OCI-LY3 (cell line): ENCODE results near the gene RLN3.
"Not testable (repeated sequence)": the region's sequence is repeated elsewhere in the genome, so short reads cannot be mapped to it uniquely, and the experiment has no call there.

Source experiments
- H2AFZ ChIP-seq: fragments of 200-600, 300-600 bp; shearing (Covaris generic); 2 replicates; pipeline ENCODE4 v1.6.0; 2014; ENCODE audit warnings: antibody characterized with exemption, low read depth, low read length
- H3K27ac ChIP-seq: fragments of 200-600, 300-600 bp; sonication (generic); 2 replicates; pipeline ENCODE4 v1.5.1; 2014; ENCODE audit warnings: mild to moderate bottlenecking, low read length, moderate library complexity, mixed read lengths
- H3K27me3 ChIP-seq: fragments of 200-600, 300-600 bp; sonication (generic); 2 replicates; pipeline ENCODE4 v1.6.1; 2014; ENCODE audit warnings: low read depth, low read length, mixed read lengths
- H3K36me3 ChIP-seq: fragments of 200-600, 300-600 bp; sonication (generic); replicated peaks from 2 replicates; pipeline ENCODE3; 2014; ENCODE audit warnings: low read depth, low read length, mixed read lengths
- H3K4me1 ChIP-seq: fragments of 300-600, 200-600 bp; sonication (generic); 2 replicates; pipeline ENCODE4 v1.6.1; 2014; ENCODE audit warnings: low read length, mixed read lengths
- H3K4me2 ChIP-seq: fragments of 200-600, 300-600 bp; sonication (generic); 2 replicates; pipeline ENCODE4 v1.6.1; 2014; ENCODE audit warnings: low read length, mixed read lengths
- H3K4me3 ChIP-seq: fragments of 300-600, 200-600 bp; sonication (generic); 2 replicates; pipeline ENCODE4 v1.5.1; 2014; ENCODE audit warnings: antibody characterized with exemption, mild to moderate bottlenecking, low read length, moderate library complexity
- H3K79me2 ChIP-seq: fragments of 300-600, 200-600 bp; shearing (Covaris generic); 2 replicates; pipeline ENCODE4 v1.6.1; 2014; ENCODE audit warnings: mild to moderate bottlenecking, low read length, mixed read lengths
- H3K9ac ChIP-seq: fragments of 300-600, 200-600 bp; shearing (Covaris generic); 2 replicates; pipeline ENCODE4 v1.6.0; 2014; ENCODE audit warnings: mild to moderate bottlenecking, low read length, moderate library complexity
- H3K9me3 ChIP-seq: fragments of 200-600, 300-600 bp; shearing (Covaris generic); 2 replicates; pipeline ENCODE4 v1.6.1; 2014; ENCODE audit warnings: low read length, mixed read lengths; ENCODE audit not compliant: insufficient read depth
- H4K20me1 ChIP-seq: fragments of 200-600, 300-600 bp; sonication (generic); 2 replicates; pipeline ENCODE4 v1.6.1; 2016; ENCODE audit warnings: low read length, mixed read lengths; ENCODE audit not compliant: insufficient read depth
- EZH2phosphoT487 ChIP-seq: fragments of 200-600 bp; shearing (Covaris generic); IDR thresholded peaks from 2 replicates; pipeline ENCODE4 v1.6.1; 2018; ENCODE audit warnings: antibody characterized with exemption, mixed run types, low read depth
- TF ChIP-seq, protein P1 (sequence below): fragments of 200-600, 300-600 bp; sonication (generic); IDR thresholded peaks from 2 replicates; pipeline ENCODE4 v1.5.1; 2014; ENCODE audit warnings: antibody characterized with exemption, low read length, low read depth

The RLN3 gene

DNA sequence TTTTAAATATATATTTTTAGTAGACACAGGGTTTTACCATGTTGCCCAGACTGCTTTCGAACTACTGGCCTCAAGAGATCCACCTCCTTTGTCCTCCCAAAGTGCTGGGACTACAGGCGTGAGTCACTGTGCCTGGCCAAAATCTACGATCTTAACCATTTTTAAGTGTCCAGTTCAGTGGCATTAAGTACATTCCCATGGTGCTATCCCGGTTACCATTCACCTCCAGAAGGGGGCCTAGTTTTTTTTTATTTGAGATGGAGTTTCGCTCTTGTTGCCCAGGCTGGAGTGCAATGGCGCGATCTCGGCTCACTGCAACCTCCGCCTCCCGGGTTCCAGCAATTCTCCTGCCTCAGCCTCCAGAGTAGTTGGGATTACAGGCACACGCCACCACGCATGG, 7.2 kb downstream of the RLN3 start:
- peaks cover 12% of the 10 kb centered on the region for H3K27me3 ChIP-seq
- not testable (repeated sequence) for H3K36me3 ChIP-seq, H3K4me1 ChIP-seq, H3K27ac ChIP-seq, H3K9ac ChIP-seq, H3K4me3 ChIP-seq, H3K4me2 ChIP-seq, H2AFZ ChIP-seq, H3K9me3 ChIP-seq, H4K20me1 ChIP-seq, H3K79me2 ChIP-seq
- TF ChIP-seq, protein P1, sequence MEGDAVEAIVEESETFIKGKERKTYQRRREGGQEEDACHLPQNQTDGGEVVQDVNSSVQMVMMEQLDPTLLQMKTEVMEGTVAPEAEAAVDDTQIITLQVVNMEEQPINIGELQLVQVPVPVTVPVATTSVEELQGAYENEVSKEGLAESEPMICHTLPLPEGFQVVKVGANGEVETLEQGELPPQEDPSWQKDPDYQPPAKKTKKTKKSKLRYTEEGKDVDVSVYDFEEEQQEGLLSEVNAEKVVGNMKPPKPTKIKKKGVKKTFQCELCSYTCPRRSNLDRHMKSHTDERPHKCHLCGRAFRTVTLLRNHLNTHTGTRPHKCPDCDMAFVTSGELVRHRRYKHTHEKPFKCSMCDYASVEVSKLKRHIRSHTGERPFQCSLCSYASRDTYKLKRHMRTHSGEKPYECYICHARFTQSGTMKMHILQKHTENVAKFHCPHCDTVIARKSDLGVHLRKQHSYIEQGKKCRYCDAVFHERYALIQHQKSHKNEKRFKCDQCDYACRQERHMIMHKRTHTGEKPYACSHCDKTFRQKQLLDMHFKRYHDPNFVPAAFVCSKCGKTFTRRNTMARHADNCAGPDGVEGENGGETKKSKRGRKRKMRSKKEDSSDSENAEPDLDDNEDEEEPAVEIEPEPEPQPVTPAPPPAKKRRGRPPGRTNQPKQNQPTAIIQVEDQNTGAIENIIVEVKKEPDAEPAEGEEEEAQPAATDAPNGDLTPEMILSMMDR, result peak; percentile 4; the same call in 1 of the 2 replicates

DNA sequence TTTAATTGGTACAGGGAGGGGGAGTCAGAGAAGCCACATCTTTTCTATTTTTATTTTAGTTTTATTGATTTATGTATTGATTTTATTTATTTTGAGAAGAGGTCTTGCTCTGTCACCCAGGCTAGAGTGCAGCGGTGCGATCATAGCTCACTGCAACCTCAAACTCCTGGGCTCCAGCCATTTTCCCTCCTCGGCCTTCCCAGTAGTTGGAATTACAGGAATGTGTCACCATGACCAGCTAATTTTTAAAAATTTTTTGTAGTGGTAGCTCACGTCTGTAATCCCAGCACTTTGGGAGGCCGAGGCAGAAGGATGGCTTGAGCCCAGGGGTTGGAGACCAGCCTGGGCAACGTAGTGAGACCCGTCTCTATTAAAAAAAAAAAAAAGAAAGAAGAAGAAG, 7.8 kb downstream of the RLN3 start:
- H3K4me3 ChIP-seq, result no peak overlapping the region
- no peak overlapping the region for H2AFZ ChIP-seq
- H3K9me3 ChIP-seq, result no peaks in the 10 kb centered on the region
- peaks cover 6% of the 10 kb centered on the region for H3K27me3 ChIP-seq
- H3K4me1 ChIP-seq, result peaks cover 8% of the 10 kb centered on the region
- no peak overlapping the region for H3K27ac ChIP-seq
- H4K20me1 ChIP-seq, result no peaks in the 10 kb centered on the region
- H3K79me2 ChIP-seq, result no peaks in the 10 kb centered on the region
- H3K9ac ChIP-seq, result no peak overlapping the region
- H3K36me3 ChIP-seq, result no peaks in the 10 kb centered on the region
- H3K4me2 ChIP-seq, result no peak overlapping the region
- no peak for TF ChIP-seq EZH2phosphoT487
- TF ChIP-seq, protein P1, result no peak

DNA sequence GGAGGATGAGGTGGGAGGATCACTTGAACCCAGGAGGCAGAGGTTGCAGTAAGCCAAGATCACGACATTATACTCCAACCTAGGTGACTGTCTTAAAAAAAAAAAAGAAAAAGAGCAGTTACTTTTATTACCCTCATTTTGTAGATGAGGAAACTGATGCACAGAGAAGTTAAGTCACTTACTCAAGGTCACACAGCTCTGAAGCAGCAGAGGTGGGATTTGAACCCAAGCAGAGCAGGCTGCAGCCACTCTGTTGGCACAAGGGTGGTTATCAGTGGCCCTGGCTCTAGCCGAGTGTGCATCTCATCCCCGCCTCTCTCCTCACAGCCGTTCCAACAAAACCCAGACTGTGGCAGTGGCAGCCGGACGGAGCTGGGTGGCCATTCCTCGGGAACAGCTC, 11.2 kb downstream of the RLN3 start:
- TF ChIP-seq, protein P1, result no peak
- TF ChIP-seq EZH2phosphoT487, result no peak
- Histone ChIP-seq H3K27ac (no peak overlapping the region), H3K4me1 (no peaks in the 10 kb centered on the region), H2AFZ (no peak overlapping the region), H4K20me1 (no peaks in the 10 kb centered on the region), H3K36me3 (no peaks in the 10 kb centered on the region), H3K4me3 (no peak overlapping the region), H3K9me3 (no peaks in the 10 kb centered on the region), H3K9ac (no peak overlapping the region), H3K4me2 (no peak overlapping the region), H3K79me2 (no peaks in the 10 kb centered on the region), H3K27me3 (no peaks in the 10 kb centered on the region)

DNA sequence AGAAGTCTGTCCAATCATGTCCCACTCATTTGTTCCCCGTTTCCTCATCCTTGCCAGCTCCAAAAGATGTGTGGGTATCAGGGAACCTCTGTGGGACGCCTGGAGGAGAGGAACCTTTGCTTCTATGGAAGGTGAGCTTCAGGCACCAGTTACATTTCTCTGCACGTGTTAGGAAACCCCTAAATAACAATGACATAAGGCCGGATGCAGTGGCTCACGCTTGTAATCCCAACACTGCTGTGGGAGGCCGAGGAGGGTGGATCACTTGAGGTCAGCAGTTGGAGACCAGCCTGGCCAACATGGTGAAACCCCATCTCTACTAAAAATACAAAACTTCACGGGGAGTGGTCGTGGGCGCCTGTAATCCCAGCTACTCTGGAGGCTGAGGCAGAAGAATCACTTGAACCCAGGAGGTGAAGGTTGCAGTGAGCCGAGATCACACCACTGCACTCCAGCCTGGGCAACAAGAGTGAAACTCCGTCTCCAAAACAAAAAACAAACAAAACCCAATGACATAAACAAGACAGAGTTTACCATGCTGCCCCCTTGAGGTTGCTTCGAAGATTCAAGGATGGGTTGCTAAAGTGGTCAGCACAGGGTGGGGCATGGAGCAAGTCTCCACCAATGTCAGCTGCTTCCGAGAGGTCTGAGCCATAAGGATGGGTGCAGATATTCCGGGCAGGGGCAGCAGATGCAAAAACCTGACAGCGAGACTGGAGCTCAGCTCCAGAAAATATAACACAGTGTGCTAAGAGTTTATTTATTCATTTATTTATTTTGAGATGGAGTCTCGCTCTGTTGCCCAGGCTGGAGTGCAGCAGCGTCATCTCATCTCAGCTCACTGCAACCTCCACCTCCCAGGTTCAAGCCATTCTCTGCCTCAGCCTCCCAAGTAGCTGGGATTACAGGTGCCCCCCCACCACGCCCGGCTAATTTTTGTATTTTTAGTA, 15.0 kb downstream of the RLN3 start:
- not testable (repeated sequence) for H3K36me3 ChIP-seq, H3K4me3 ChIP-seq, H3K27ac ChIP-seq, H3K27me3 ChIP-seq, H3K9me3 ChIP-seq, H3K4me1 ChIP-seq, H4K20me1 ChIP-seq, H3K4me2 ChIP-seq, H2AFZ ChIP-seq, H3K9ac ChIP-seq, H3K79me2 ChIP-seq
- TF ChIP-seq, protein P1, result peak; percentile 70

DNA sequence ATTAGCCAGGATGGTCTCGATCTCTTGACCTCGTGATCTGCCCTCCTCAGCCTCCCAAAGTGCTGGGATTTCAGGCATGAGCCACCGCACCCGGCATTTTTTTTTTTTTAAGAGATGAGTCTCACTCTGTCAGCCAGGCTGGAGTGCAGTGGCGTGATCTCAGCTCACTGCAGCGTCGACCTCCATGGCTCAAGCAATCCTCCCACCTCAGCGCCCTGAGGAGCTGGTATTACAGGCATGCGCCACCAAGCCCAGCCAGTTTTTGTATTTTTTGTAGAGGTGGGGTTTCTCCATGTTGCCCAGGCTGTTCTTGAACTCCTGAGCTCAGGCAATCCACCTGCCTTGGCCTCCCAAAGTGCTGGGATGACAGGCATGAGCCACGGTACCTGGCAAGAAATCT, 19.9 kb downstream of the RLN3 start:
- not testable (repeated sequence) for H3K9ac ChIP-seq, H3K4me1 ChIP-seq, H4K20me1 ChIP-seq, H3K79me2 ChIP-seq, H3K9me3 ChIP-seq, H2AFZ ChIP-seq, H3K27me3 ChIP-seq, H3K27ac ChIP-seq, H3K4me3 ChIP-seq, H3K4me2 ChIP-seq
- H3K36me3 ChIP-seq, result peaks cover 17% of the 10 kb centered on the region
